Activated CD4-positive, alpha-beta T cell treated with anti-CD3 and anti-CD28 coated beads for 24 hours (primary cell): ENCODE data around the gene ITGA8.

Source experiments
- DNase-seq, 2 donors: peaks; one replicate each; pipeline ENCODE4 v3.0.0-alpha.2; 2020; ENCODE audit warnings: low read depth in 2 of 2

ITGA8 gene

DNA sequence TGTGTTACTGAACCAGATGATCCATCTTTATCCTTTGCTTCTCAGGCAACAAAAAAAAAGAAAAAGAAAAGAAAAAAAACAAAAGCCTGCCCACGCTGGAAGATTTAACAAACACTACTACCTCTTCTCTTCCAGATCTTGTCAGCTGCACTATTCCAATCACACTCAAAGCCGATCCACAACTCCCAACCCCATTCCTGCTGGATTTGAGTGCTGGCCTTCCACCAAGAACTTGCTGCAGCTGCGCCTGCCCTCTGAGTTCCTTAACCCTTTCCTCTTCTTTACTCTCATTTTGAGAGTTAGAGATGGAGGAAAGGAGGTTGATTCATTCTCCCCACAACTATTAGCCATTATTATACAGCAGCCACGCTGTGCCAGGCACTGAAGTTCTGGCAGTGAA is 16.0 kb upstream of the ITGA8 start:
- no peak for DNase-seq

DNA sequence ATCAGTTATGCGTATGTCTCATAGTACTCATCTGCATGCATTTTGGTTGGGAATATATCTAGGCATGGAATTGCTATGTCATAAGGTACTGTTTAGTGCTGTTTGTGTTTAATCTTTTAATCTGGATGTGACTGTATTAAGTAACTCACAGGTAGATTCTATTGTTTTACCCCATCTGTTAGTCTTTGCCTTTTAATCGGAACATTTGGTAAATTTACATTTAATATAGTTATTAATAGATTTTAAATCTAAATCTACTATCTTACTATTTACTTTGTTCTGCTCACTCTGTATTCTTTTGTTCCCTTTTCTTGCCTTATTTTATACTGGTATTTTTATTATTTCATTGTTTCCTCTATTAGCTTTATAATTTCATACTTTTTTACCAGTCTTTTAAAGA is 10.6 kb upstream of the ITGA8 start:
- no peak for DNase-seq

DNA sequence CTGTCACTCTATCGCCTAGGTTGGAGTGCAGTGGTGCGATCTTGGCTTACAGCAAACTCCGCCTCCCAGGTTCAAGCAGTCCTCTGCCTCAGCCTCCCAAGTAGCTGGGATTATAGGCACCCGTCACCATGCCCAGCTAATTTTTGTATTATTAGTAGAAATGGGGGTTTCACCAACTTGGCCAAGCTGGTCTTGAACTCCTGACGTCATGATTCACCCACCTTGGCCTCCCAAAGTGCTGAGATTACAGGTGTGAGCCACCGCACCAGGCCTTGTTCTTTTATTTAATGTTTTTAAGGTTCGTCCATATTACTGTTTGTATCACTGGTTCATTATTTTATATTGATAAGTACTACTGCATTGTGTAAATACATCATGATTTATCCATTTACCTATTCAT is 10.2 kb upstream of the ITGA8 start:
- no peak for DNase-seq

DNA sequence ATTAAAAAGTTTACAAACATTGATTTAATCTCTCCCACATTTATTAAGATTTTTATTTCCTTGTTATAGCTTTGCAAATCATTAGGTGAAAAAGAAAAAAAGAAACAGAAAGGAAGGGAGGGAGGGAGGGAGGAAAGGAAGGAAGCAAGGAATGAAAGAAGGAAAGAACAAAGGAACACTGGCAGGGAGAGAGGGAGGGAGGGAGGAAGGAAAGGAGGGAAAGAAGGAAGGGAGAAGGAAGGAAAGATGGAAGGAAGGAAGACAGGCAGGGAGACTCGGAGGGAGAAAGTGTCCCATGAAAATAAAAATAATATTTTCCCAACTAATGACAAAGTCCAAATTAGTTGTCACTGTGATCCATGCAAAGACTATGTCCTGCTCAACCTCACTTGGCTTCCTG is 6.3 kb upstream of the ITGA8 start:
- DNase-seq = no peak

DNA sequence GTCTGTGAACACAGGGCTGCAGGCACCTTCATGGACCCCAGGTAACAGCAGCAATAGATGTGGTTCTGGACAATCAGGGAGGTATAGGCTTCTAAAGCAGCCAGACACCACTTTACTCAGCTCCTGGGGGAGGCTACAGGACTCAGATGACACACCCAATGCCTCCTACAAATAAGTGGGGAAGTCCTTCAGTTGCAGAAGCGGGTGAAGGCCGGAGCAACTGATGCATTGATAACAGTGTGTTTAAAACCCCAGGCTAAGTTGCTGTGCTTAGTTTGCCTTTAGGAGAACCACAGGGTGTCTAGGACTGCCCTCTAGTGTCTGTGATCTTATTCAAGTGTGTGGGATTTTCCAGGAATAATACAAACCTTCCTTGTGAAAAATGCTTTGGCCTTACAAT is 5.9 kb upstream of the ITGA8 start:
- no peak for DNase-seq

DNA sequence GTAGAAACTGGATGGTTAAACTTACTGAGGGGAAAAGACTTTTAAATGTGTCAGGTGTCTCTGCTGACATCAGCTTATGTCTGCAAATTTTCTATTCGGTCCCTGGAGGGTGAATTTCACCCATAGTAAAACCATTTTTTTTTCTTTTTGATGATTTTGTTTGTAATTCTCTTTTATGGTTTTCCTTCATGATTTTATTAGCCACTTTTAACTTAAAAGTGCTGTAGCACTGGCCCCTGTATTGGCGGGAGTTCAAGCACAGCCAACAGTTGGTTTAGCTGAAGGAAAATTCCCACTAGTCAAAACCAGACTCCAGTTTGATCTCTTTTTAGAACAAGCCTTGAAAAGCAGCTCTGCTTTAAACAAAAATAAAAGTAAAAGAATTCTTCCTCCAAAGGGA is 5.0 kb upstream of the ITGA8 start:
- no peak for DNase-seq

DNA sequence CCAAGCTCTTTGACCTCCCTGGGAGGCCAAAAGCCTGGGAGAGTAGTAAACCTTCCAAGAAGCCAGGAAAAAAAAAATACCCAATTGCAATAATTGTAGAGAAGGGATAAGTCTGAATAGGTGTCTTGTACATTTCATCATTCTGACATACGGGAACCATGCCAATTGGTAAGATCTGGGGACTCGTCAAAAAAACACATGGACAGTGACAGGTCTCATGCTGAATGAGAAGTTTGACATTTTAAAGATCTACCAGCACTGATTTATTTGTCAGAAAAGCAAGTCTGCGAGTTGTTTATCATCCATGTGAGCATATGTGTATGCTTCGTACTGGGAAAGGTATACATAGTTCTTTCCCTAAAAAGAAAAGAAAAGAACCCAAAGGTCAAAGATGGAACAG is 4.1 kb upstream of the ITGA8 start:
- DNase-seq = no peak

DNA sequence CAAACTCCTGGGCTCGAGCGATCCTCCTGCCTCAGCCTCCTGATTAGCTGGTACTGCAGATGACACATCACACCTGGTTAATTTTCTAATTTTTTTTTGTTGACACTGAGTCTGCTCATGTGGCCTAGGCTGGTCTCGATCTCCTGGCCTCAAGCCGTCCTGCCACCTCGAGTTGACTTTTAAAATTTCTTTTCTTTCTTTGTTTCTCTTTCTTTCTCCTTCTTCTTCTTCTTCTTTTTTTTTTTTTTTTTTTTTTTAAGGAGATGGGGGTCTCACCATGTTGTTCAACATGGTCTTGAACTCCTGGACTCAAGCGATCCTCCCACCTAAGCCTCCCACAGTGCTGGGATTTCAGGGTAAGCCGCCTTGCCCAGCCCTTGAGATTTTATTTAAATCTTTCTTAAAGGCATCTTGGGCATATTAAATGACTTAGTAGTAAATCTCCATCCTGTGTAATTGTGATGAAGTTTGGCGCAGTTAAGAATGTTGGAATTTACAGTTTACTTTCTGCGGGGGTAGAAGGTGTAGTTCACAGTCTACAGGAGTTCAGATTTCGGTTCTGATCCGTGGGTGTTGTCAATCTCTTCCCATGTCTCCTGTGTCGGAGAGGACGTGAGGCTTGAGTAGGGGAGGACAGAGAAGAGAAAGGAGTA is 1.0 kb upstream of the ITGA8 start:
- no peak for DNase-seq

DNA sequence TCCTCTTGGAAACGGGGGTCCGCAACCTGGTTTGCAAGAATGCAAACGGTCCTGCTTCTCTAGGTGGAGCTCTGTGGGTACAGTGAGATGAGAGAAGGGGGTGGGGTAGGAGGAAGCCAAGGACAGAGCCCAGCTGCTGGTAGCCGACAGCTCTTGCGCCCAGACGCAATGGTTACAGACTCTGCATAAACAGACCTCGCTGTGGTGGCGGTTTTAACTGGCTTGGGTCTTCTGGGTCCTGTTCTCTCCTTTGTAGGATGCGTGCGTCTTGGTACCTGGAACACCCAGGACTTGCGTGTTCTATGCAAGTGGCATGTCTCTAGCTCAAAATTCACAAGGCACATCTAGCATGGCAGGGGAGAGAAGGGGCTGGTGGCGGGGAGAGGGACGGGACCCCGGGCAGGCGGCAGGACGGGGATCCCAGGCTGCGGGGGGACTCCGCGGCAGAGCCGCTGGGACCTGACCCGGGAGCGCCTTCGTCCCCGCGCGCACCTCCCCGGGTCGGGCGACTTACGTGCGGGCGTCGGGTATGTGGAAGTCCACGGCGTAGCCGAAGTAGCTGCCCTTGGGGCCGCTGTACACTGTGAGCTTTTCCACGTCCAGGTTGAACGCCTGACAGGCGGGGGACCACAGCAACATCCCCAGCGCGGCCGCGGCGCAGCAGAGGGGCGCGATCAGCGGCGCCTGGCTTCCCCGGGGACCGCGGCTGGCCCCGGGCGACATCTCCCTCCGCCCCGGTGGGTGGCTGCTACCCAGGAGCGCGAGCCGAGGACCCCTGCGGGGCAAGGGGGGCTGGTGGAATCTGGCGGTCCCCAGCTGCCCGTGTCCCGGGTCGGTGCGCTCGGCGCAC is 448 bp downstream of the ITGA8 start:
- no peak for DNase-seq

DNA sequence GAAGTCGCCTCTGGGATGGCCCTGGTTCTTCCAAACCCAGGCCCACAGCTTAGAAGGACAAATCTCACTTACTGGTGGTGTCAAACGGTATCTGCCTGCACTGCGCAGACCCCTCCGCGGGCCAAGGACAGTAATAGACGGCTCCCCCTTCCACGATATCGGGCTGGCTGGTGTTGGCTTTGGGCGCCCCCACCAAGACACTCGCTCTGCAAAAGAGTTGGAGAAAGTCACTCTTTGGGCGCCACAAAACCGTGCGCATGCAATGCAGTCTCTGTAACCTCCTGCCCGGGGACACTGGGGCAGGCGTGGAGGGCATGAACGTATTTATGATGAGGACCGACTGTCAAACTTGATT is 1.1 kb downstream of the ITGA8 start:
- DNase-seq = no peak

DNA sequence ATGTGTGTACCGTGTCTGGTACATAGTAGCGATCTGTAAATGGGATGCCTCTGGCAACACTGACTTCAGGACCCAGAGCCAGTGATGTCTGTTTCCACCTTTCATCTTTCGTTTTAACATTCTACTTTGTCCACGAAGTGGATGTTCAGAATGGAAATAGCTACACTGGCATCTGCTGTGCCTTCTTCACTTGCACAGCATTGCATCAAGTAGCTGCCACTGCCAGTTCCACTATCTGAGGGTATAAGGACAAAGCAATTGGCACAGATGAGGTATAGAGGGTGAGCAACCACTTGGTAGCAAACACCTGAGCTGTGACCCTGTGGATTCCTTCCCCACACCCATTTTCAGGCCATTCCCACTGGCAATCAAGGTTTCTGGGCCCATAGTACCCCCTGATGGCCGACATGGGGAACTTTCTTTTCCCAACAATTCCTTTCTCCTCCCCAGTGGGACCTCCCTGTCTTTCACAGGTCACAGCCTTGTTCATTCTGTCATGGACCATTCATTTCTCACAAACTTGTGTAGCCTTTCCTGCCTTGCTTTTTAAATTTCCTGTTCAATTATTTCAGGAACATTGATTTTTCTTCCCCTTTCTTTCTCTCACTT is 4.0 kb downstream of the ITGA8 start:
- no peak for DNase-seq

DNA sequence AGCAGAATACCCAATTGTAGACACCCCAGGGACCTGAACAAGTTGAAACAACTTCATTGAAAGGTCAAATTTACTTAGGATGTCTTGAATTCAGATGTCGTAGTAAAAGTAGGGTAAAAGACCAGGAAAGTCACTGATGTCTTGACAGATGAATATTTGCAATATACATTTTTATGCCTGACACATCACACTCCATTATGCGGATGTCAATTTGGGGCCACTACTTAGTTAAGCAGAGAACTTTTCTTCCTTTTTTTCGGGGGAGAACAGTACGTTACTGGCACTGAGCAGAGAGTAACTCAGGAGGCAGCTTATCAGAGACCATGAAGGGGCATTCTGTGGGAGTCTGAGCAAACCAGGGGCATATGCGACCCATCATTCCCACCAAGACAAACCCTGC is 4.9 kb downstream of the ITGA8 start:
- DNase-seq = no peak

DNA sequence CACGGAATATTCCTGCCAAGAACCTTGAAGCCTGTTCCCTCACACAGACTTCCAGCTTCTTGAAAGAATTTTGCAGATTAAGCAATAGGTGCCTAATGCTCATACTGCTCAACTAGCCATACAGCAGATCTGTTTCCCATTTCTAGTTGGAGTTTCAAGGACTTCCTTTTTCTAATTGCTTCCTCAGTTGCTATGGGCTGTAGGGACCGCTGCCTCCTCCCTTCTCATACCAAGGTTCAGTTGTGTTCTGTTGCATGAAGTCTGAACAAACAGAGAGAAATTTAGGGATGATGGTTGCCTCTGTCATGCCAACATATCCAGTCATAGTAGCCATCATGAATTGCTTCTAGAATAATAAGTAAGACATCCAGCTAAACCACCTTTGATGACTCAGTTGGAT is 6.8 kb downstream of the ITGA8 start:
- DNase-seq = no peak

DNA sequence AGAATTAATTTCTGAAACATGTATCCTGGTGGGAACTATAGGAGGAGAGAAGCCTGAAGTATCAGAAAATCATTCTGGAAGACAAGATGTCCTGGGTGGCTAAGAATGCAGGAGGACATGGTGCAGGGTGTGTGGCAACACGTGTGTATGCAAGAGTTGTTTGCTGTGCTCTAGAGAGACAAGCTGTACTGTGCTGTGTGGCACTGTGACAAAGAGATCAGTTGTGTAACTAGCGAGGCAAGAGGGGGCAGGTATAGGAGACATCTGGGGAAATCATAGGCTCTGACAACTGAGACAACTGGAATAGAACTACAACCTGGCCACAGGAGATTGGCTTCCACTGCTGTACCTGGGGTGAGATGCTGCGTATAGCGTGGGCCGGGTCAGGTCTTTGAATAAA is 9.3 kb downstream of the ITGA8 start:
- DNase-seq = no peak

DNA sequence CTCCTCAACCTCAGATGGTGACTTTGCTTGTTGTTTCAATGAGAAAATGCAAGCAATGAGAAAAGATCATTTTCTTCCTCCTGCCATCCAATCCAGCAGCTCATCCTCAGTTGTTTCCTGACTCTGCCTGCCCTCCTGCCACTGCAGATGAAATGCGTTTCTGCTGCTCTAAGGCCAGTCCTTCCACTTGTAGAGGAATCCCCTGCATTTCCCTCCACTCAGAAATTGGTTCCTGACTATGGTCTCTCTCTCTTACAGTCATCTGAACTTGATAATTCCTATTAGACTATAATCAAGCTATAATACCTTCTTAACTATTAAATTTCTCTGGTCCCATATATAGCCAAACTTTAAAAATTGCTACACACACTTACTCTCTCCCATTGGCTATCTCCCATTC is 14.4 kb downstream of the ITGA8 start:
- DNase-seq = no peak

DNA sequence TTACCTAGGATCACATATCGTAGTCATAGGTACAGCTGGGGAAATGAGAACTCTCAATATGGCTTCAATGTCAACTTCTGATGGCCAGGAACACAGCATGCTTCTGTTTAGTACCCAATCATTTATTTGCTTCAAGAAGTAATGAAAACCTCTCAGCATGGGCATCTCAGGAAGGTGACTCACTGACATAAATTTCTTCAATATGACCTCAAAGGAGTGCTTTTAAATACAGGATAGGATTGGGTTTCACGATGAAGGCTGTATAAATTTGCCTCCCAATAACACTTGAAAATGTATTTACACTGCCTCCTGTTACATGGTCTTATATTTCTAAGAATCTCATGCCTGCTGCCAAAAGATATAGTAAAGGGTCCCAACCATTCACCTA is 15.1 kb downstream of the ITGA8 start:
- DNase-seq = no peak

DNA sequence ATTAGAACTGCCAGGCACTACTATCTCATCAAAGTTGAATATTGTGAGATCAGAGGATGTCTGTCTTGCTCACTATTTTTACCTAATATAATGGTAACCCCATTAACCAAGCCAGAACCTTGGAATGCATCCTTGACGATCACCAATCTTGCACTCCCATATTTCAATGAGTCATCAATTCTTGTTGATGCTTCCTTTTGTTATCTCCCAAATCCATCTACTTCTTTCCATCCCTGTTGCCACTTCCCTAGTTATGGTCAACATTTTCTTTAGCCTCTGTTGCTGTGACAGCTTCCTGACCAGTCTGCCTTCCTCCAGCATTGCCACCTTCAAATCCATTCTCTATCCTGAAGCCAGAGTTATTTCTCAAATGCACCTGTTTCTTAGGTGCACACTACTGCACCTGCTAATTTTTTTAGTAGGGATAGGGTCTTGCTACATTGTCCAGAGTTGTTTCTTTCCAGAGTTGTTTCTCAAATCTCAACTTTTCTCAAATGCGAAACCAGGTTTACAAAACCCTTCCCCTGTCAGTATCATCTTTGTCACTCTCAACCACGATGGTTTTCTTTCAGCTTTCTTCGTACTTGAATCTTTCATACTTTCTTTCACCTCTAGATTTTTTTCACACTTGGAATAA is 15.7 kb downstream of the ITGA8 start:
- no peak for DNase-seq

DNA sequence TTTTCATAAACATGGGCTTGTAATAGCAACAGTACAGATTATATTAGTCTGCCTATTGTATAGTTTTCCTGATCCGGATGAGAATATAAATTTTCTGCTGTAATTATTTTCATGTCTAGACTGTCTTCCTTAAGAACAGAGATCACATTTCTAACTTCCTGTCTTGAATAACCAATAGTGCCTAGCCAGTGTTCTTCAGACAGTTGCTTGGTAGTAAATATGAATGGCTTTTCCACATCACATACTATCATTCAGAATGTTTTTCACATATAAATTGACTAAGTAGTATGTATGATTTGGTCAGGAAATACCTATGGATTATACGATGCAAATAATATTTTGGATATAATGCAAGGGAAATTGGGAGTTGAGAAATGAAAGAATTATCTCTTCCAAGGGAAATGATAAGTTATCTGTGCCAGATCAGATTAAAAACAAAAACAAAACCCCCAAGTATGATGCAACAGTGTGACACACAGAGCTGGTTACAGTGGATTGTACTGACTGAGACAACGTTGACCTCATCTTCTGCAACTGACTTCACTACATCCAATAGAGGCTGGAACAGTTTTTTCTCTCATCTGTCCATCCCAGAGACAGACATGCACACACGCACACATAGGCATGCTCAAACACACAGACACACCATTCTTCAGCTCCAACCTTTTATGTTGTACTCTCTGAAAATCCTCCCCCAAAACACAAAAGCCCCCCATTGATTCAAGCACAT is 16.4 kb downstream of the ITGA8 start:
- DNase-seq = no peak

DNA sequence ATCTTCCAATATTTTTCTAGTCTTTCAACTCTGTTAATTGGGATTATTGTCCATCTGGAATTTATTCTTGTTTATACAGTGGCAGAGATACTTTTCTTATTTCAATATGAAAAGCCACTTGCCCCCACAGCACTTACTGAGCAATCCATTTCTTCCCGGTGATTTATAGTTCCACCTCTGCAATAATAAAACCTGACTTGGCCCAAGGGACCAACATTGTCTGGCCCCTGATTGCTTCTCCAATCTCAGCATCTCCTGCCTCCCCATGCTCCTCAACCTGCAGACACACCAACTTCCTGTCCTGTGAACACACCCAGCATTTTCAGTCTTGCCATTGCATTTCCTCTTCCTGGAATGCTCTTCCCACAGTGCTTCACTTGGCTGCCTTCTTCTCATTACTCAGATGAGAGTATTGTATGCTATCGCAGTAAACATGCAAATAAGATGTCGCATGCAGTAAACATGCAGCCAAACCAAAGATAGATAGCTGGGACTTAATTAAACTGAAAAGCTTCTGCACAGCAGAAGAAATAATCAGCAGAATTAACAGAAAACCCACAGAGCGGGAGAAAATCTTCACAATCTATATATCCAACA is 19.5 kb downstream of the ITGA8 start:
- DNase-seq = no peak

DNA sequence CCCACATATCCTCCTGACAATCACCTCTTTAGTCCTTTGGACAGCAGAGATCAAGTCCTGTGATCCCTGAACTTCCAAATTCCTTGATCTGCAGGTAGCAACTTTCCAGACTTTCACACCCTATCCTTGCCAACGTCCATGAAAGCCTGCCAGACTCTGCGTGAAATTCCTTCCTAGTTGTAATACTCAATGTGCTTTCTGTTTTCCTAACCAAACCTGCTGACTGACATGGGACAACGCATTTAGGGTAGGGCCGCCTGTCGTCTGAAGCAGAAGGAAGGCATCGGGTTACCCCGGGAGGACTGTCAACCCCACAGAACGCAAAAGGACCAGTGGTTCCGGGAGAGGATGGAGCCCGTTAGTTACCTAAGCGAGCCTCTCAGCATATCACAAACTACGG is 23.9 kb downstream of the ITGA8 start:
- DNase-seq = no peak

DNA sequence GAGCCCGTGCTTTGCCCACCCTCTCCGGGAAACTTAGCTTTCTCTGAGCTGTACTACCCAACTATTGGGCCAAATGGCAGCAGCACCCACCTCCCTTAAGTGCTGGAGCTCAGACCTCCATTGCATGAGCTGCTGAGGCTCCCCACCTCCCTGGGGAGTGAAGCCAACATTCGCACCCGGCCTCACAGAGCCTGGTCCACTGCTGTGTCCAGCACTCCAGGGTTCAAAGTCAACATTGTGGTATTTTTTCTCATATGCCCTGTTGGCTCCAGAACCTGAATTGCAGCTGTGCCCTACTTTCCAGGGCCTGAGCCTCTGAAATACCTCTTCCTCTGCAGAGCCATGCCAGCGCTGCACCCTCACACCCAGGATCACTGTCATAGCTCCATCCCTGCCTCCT is 29.7 kb downstream of the ITGA8 start:
- DNase-seq = no peak

DNA sequence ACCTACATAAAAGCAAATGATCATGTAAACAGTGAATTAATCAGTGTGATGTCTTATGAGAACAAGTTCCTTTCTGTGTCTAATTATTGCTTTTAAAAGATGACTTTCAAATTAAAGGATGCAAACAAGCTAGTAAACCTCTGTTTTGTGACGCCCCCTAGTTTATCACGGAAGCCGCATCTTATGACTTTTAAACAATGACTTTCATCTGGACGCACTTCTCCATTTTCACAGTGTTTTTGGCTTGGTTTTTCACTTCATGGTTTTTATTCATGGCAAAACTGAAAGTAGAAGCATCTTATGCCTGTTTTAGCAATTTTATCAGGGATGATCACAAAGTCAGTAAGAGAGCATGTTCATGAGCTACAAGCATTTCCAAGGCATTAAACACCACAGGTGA is 35.0 kb downstream of the ITGA8 start:
- no peak for DNase-seq
